ENCODE data around the gene MYO18B.

Gene MYO18B

GRCh38 chr22:25777870-25778269 lies 35.9 kb downstream of the MYO18B start:
- DNase-seq: peak; percentile 43 to 50

DNA sequence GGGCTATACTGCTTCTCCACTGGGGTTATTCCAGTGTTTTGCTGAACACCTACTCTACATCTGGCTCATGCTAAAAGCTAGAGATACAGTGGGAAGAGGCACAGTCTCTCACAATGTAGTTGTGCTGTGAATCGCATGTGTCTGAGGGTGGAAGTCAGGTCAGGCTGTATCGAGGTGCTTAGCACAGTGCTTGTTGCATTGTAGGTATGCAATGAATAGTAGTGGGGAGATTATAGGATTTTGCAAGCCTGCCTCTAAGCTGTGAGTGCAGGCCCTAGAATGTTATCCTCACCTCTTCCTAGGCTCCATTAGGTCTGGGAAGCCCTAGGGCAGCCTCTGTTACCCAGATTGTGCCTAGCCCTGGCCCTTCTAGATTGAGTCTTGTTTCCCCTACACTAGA lies 37.4 kb downstream of the MYO18B start:
- DNase-seq: no peak

GRCh38 chr22:25779890-25780289 lies 37.9 kb downstream of the MYO18B start:
- DNase-seq: no peak

DNA sequence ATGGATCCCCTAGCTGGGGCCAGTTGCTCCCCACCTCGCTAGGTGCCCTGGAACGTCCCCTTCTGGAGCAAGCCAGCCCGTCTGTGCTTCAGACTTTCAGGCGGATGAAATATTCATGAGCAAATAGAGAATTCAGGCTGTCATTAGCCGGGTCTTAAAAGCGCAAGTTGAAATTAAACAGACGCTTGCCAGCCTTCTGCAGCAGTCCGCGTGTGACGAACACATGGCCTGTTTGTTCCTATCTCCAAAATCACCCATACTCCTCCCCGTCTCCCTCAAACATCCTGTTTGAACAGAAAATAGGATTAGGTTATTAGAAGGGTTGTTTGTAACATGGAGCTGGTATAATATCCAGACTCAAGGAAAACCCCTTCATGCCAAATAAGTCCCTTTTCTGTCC lies 38.7 kb downstream of the MYO18B start:
- no peak for DNase-seq

GRCh38 chr22:25781801-25782200 lies 39.8 kb downstream of the MYO18B start:
- DNase-seq: no peak

- DNase-seq: no peak
Observed at GRCh38 chr22:25782831-25783230, 40.8 kb downstream of the MYO18B start.

DNA sequence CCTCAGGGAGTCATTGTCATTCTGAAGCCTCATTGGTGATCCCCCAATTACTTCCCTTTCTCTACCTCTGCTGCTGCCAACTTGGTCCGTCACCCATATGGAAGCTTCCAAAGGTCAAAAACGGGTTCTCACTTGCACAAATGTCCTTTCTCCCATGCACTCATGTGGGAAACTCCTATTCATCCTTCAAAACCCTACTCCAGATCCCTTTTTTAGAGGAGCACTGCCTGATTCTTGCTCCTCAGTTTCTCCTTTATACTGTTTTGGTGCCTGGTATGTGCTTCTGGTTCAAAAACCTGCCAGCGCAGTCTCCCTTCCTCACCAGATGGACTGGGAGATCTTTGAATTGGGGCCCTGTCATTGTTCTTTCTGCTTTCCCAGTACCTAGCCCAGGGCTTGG lies 41.9 kb downstream of the MYO18B start:
- no peak for DNase-seq

DNA sequence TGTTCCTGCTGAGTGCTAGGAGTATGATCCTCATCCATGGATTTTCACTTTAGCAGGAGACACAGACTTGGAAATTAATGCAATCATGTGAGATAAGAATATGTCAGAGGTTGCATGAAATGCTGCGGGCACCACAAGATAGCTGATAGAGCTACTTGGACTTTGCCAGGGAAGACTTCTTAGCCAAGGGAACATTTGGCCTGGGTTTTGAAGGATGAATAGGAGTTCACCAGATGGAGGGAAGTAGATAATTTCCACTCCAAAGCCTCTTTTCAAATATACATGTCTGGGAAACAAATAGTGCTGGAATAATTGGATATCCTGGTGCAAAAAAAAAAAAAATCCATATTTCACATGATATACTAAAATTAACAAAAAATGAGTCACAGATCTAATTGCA lies 44.2 kb downstream of the MYO18B start:
- DNase-seq: no peak

DNA sequence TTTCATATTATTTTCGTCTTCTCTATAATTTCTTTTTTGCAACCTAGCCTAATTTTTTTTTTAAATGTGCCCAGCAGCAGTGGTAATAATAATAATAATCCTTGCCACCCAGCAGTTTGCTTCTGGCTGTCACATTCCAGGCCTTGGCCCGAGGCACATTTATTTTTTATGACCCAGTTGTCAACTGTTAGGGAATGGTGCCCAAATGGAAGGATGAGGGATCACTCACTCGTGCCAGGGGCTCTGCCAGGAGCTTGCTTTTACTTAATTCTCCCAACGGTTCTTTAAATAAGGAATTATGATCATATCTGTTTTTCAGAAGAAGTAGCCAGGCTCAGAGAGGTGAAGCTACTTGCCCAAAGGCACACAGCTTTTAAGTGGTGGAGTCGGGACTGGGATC lies 49.6 kb downstream of the MYO18B start:
- no peak for DNase-seq

GRCh38 chr22:25795478-25795877 lies 53.5 kb downstream of the MYO18B start:
- no peak for DNase-seq

GRCh38 chr22:25797498-25798290 lies 55.7 kb downstream of the MYO18B start:
- DNase-seq: no peak

DNA sequence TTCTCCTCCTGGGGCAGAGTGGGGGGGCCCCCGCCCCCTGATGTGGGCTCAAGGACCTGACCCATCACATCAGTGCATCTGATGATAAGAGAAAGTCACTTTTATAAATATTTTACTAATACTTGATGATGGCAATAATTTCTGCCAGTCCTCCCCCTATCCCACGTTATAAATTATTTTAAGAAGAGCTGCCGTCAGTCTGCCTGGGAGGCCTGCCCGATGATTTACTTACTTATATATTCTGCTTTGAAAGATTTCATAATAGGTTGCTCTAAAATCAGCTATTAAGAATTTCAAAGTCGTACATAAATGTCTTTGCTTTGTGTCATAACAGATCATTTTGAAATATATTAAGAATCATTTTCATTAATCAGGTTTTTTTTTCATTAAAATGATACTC lies 58.8 kb downstream of the MYO18B start:
- no peak for DNase-seq

- no peak for DNase-seq
Observed at GRCh38 chr22:25802018-25802417, 60.0 kb downstream of the MYO18B start.

DNA sequence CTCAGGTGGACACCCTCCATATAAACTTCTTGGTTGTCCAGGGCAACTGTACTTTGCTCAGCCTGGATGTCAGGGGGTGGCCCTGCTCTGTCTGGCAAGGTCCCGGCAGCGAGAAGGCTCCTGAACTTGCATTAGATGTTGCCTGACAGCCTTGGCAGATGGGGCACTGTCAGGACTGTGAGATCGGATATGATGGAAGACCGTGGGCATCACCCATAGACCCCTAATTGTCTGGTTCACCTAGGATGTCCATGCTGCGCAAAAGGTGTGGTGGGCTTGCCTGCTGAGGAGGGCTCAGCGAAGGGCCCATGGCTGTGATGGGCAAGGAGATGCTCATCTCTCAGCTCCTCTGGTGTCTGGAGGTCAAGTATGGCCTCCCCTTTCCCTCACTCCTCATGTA lies 62.7 kb downstream of the MYO18B start:
- no peak for DNase-seq

DNA sequence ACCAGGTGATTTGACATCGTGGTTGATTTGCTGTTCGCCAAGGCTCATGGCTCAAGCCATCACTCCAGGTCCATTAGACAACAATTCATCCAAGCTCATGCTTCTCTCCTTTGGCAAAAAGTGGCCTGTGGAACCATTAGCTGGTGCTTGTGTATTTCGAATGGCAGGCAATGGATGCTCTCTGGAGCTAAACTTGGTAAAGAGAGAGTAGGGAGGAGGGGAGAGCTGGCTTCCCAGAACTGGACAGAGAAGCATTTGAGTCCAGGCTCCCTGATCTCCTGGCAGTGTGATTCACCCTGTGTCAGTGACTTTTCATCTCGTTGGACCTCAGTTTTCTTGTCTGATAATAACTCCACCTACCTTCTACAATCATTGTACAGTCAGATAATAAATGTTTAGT lies 64.6 kb downstream of the MYO18B start:
- no peak for DNase-seq

GRCh38 chr22:25814685-25815084 lies 72.7 kb downstream of the MYO18B start:
- DNase-seq: no peak

DNA sequence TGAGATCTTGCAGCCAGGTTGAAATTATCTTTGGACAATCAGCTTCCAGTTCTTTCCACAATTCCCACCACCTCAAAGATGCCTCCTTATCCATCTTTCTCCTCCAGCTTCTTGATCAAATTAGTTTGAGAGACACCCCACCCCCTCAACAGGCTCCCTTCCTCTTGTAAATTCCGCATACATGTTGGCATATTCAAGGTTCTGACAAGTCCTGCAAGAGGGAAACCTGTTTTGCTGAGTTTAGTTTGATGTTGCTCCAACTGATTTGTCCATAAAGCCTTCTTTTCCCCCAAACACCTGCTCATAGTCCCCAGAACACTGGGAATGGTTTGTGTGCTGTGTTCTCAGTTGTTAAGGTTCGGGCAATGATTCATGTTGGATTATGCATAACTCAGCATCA lies 73.6 kb downstream of the MYO18B start:
- DNase-seq: no peak

GRCh38 chr22:25816522-25817059 lies 74.6 kb downstream of the MYO18B start:
- no peak for DNase-seq

DNA sequence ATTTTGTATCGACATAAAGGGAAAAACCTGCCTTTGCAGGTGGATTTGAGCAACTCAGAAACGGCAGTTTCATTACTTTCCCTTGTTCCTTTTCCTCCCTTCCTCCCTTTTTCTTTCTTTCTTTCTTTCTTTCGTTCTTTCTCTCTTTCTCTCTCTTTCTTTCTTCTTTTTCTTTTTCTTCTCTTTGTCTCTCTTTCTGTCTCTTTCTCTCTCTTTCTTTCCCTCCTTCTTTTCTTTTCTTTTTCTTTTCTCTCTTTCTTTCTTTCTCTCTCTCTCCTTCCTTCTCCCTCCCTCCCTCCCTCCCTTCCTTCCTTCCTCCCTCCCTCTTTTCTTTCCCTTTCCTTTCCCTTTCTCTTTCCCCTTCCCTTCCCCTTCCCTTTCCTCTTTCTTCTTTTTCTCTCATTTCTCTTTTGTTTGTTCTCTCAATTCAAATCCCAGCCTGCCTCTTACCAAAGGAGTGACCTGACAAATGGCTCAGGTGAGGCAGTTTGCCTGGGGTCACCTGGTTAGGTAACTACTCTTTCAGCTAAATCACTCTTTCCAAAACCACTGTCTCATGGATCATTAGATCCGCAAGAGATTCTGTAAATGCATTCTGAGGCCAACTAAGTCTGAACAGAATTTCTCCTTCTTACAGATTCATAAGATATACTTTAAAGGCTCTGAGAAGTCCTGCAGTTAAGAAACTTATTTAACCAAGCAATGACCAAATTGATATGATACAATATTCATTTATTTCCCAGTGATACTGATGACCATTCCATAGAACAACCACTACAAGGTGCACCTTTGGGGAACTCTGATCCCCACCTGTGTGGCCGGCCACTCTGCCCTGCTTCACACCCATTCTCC lies 75.3 kb downstream of the MYO18B start:
- DNase-seq: no peak

DNA sequence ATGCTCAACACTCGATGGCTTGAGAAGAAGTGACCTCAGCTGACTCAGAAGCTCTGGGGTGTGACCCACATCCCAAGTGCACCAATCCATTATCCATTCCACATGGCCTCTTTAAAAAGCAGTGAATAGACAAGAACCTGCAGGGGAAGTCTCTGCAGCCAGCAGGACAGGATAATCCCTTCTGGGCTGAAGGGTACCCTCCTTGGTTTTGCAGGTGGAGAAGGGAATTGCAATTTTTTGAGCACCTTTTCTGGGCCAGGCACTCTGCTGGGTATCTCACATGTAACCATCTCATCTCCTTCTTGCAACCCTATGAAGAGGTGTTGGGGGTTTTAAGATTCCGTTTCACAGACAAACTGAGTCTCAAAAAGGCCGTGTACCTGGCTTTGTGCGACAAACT lies 76.6 kb downstream of the MYO18B start:
- no peak for DNase-seq

DNA sequence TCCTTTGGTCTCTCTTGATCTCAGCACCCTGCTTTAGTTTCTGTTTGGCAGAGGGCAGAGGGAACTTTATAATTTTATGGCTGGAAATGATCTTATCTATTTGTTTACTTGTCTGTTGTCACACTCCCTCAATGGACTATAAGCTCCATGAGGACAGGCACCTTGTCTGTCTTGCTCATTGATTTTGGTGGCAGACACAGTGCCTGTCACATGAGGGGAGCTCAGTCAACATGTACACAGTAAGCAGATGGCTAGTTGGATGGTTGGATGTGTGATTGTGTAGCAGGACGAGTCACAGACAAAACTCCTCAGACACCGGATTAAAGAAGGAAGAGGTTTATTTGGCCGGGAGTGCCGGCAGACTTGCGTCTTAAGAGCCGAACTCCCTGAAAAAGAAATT lies 80.4 kb downstream of the MYO18B start:
- no peak for DNase-seq

DNA sequence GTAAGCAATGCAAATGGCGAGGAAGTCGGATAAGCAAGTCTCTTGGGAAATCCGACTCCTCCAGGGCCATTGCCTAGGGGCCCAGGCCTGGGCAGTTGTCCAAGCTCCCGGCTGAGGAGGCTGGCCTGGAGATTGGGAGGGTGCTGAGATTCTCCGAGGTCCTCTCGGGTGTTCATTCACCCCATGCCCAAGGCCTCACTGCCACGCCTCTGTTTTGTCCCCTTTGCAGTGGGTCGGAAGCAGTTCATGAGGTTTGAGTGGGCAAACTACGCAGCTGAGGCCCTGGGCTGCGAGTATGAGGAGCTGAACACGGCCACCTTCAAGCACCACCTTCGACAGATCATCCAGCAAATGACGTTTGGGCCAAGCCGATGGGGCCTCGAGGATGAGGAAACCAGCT lies 81.3 kb downstream of the MYO18B start:
- no peak for DNase-seq

DNA sequence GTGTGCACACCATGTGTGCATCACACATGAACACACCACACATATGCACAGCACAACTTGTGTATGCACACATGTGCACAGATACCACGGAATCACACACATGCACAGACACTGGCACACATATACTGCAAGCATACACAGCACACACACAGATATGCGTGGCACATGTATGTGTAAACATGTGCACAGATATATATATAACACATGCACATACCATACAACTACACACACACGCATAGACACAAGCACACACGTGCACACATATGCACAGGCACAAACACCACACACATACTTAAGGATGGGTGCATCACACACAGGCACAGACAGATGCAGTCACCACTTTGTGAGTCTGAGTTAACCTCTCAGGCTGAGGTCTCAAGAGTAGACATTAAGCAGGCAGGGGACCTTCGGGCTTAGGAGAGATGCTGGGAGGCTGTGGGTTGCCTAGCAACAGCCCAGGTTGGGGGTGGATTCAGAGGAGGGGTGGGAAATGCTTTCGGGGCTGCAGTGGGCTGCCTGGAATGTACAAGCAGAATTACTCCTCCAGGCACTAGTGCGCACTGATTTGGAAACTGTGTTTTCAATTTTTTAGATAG lies 82.9 kb downstream of the MYO18B start:
- no peak for DNase-seq

DNA sequence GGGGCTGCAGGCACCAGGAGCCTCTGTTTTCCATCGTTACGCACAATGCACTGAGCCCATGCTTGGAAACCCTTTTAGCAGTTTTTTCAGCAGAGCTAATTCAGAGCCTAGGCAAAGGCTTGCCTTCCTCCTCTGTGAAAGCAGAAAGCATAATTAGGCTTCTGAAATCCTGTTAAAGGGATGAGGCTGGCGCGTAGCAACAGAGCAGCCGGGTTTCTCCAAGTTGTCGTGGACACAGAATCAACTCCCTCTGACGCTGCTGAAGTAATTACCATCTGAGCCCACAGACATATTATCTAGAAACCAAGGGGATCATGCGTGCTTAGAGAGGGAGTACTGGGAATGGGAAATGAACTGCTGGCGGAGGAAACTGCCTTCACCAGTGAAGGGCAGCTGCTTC lies 85.4 kb downstream of the MYO18B start:
- no peak for DNase-seq

Data from SHP77 (cell line).